HepG2 (cell line): ENCODE measurements around the gene EPB41L1. TPM values are rescaled to one million over a fixed set of nuclear protein-coding genes. Genes with fewer than 3 reads are reported as not detected.
A peak's percentile ranks its signal among the peaks of the same experiment; 100 is the strongest.

Source experiments
- ARNT2 ChIP-seq: sonication (generic); formaldehyde crosslinking; IDR thresholded peaks from 2 replicates; pipeline ENCODE4 v1.8.0; 2022; ENCODE audit warnings: mild to moderate bottlenecking, low read depth, missing genetic modification reagents, moderate library complexity
- ATRX ChIP-seq: sonication (generic); formaldehyde crosslinking; IDR thresholded peaks from 2 replicates; pipeline ENCODE4 v1.4.0; 2020; ENCODE audit warnings: missing genetic modification reagents, borderline replicate concordance
- ELF1 ChIP-seq: sonication (generic); formaldehyde crosslinking; IDR thresholded peaks from 2 replicates; pipeline ENCODE4 v1.4.0; 2020; ENCODE audit warnings: missing genetic modification reagents
- GLI4 ChIP-seq: sonication (generic); formaldehyde crosslinking; IDR thresholded peaks from 2 replicates; pipeline ENCODE4 v1.5.1; 2020; ENCODE audit warnings: missing genetic modification reagents, mild to moderate bottlenecking, moderate library complexity, borderline replicate concordance
- GMEB2 ChIP-seq: IDR thresholded peaks from 2 replicates; pipeline ENCODE4 v1.6.1; 2016; ENCODE audit warnings: missing biosample characterization, missing genetic modification reagents, low read depth
- HCFC1 ChIP-seq: fragments of 150-350 bp; IDR thresholded peaks from 2 replicates; pipeline ENCODE4 v1.6.1; 2014; ENCODE audit warnings: low read depth, low read length
- HDAC2 ChIP-seq: sonication (generic); formaldehyde crosslinking; IDR thresholded peaks from 2 replicates; pipeline ENCODE4 v1.4.0; 2020; ENCODE audit warnings: missing genetic modification reagents
- KDM2A ChIP-seq: sonication (generic); formaldehyde crosslinking; IDR thresholded peaks from 2 replicates; pipeline ENCODE4 v1.4.0; 2020; ENCODE audit warnings: low read depth, missing genetic modification reagents, borderline replicate concordance
- KMT2B ChIP-seq: IDR thresholded peaks from 2 replicates; pipeline ENCODE4 v1.6.1; 2016; ENCODE audit warnings: missing genetic modification reagents, missing compliant biosample characterization
- MAFG ChIP-seq: sonication (generic); formaldehyde crosslinking; IDR thresholded peaks from 2 replicates; pipeline ENCODE4 v1.5.1; 2020; ENCODE audit warnings: mild to moderate bottlenecking, missing genetic modification reagents
- MTA1 ChIP-seq: sonication (generic); formaldehyde crosslinking; IDR thresholded peaks from 2 replicates; pipeline ENCODE4 v1.4.0; 2020; ENCODE audit warnings: missing genetic modification reagents, mild to moderate bottlenecking, borderline replicate concordance
- PAWR ChIP-seq: sonication (generic); formaldehyde crosslinking; IDR thresholded peaks from 2 replicates; pipeline ENCODE4 v1.4.0; 2020; ENCODE audit warnings: missing genetic modification reagents, mild to moderate bottlenecking, borderline replicate concordance
- REL ChIP-seq: sonication (generic); formaldehyde crosslinking; conservative IDR thresholded peaks from 2 replicates; pipeline ENCODE4 v1.8.0; 2022; ENCODE audit warnings: mild to moderate bottlenecking, missing genetic modification reagents, moderate library complexity
- SIX4 ChIP-seq: sonication (generic); formaldehyde crosslinking; IDR thresholded peaks from 2 replicates; pipeline ENCODE4 v1.4.0; 2020; ENCODE audit warnings: missing genetic modification reagents
- SKIL ChIP-seq: sonication (generic); formaldehyde crosslinking; IDR thresholded peaks from 2 replicates; pipeline ENCODE4 v1.8.0; 2022; ENCODE audit warnings: missing genetic modification reagents, mild to moderate bottlenecking, moderate library complexity, borderline replicate concordance
- SRSF1 ChIP-seq: fragments of 200-400 bp; formaldehyde crosslinking; optimal IDR thresholded peaks from 2 replicates; pipeline ENCODE3; 2017; ENCODE audit warnings: mild to moderate bottlenecking, low read depth, low read length, moderate library complexity
- TCF12 ChIP-seq, 2 experiments: fragments of 450-650 bp in 1 of 2; sonication (generic) in 1 of 2; formaldehyde crosslinking in 1 of 2; IDR thresholded peaks; 2 replicates each; pipeline versions ENCODE4 v1.6.1 to v1.8.0; 2017 to 2022; ENCODE audit warnings: antibody characterized with exemption in 1 of 2, mild to moderate bottlenecking in 1 of 2, missing genetic modification reagents in 1 of 2, moderate library complexity in 1 of 2
- ZFP41 ChIP-seq: sonication (generic); formaldehyde crosslinking; IDR thresholded peaks from 2 replicates; pipeline ENCODE4 v1.4.0; 2020; ENCODE audit warnings: mild to moderate bottlenecking, missing genetic modification reagents, borderline replicate concordance
- ZFY ChIP-seq: sonication (generic); formaldehyde crosslinking; IDR thresholded peaks from 2 replicates; pipeline ENCODE4 v1.4.0; 2020; ENCODE audit warnings: missing genetic modification reagents
- ZNF468 ChIP-seq: sonication (generic); formaldehyde crosslinking; IDR thresholded peaks from 2 replicates; pipeline ENCODE4 v1.8.0; 2022; ENCODE audit warnings: mild to moderate bottlenecking, moderate library complexity, missing genetic modification reagents
- ZNF737 ChIP-seq: sonication (generic); formaldehyde crosslinking; IDR thresholded peaks from 2 replicates; pipeline ENCODE4 v1.5.0; 2020; ENCODE audit warnings: missing genetic modification reagents, mild to moderate bottlenecking, borderline replicate concordance
- ZNF800 ChIP-seq: sonication (generic); formaldehyde crosslinking; IDR thresholded peaks from 2 replicates; pipeline ENCODE4 v1.4.0; 2020; ENCODE audit warnings: missing genetic modification reagents
- polyA plus RNA-seq, 8 experiments: library from polyadenylated mRNA; depleted of rRNA in 3 of 8; stranded (reverse) in 7 of 8; unstranded in 1 of 8; fragments of >200 nt; fragmentation: Illumina TruSeq in 4 of 8; extraction: Trizol in 4 of 8; gene quantifications; 2 replicates each; pipeline versions ENCODE4 v1.2.1 to v1.2.3, GENCODE V29; 2011 to 2016; ENCODE audit warnings: low read depth in 4 of 8, missing spikeins in 1 of 8, mixed read lengths in 1 of 8; ENCODE audit not compliant: insufficient read depth in 1 of 8
- total RNA-seq, 5 experiments: library from RNA; depleted of rRNA; stranded (reverse); fragments of >200 nt; fragmentation: Illumina TruSeq; extraction: Trizol; gene quantifications; 2 replicates each; pipeline ENCODE4 v1.2.3, GENCODE V29; 2016; ENCODE audit warnings: low read depth in 1 of 5

Gene EPB41L1
- total and polyA plus RNA-seq, 2 of the 13 experiments (the other 11 are each of a cell fraction or from before 2014, with no cell fraction given), result 16.7 to 39.0 TPM

GRCh38 chr20:36150847-36151539 is 3.5 kb upstream of the EPB41L1 start (continued):
- TF ChIP-seq KDM2A (CRISPR knock-in tag) (0 out of 2 replicates have a peak, but pooled peaks have one; percentile 53), SRSF1 (no peak), ZFP41 (CRISPR knock-in tag) (no peak), HCFC1 (no peak), ZFY (CRISPR knock-in tag) (peak; percentile 56), ZNF800 (CRISPR knock-in tag) (peak; percentile 75), ATRX (CRISPR knock-in tag) (no peak), ARNT2 (no peak), ELF1 (peak; percentile 58; the same call in 1 of the 2 replicates), PAWR (CRISPR knock-in tag) (no peak), ZNF737 (CRISPR knock-in tag) (no peak), GLI4 (no peak), ZNF468 (CRISPR knock-in tag) (no peak), MTA1 (peak; percentile 86; the same call in 1 of the 2 replicates), GMEB2 (CRISPR knock-in tag) (no peak), MAFG (CRISPR knock-in tag) (no peak), KMT2B (CRISPR knock-in tag) (no peak), HDAC2 (CRISPR knock-in tag) (peak; percentile 88), SKIL (CRISPR knock-in tag) (0 out of 2 replicates have a peak, but pooled peaks have one; percentile 43), TCF12 (IDR thresholded peaks at IDR 0.05) (no peak), TCF12 (CRISPR knock-in tag; IDR thresholded peaks at IDR 0.05) (no peak), REL (no peak), SIX4 (CRISPR knock-in tag) (no peak; the same call in 1 of the 2 replicates)
